GM21529 (cell line): ENCODE results near the gene PDHB.

Experiments
- ATAC-seq: cut with Tn5 transposase; IDR thresholded peaks from one replicate; pipeline ENCODE4 v1.9.1; 2021; ENCODE audit not compliant: unreplicated experiment

Gene PDHB

GRCh38 chr3:58404396-58404795, 29.2 kb downstream of the PDHB start:
- ATAC-seq, result no peak

DNA sequence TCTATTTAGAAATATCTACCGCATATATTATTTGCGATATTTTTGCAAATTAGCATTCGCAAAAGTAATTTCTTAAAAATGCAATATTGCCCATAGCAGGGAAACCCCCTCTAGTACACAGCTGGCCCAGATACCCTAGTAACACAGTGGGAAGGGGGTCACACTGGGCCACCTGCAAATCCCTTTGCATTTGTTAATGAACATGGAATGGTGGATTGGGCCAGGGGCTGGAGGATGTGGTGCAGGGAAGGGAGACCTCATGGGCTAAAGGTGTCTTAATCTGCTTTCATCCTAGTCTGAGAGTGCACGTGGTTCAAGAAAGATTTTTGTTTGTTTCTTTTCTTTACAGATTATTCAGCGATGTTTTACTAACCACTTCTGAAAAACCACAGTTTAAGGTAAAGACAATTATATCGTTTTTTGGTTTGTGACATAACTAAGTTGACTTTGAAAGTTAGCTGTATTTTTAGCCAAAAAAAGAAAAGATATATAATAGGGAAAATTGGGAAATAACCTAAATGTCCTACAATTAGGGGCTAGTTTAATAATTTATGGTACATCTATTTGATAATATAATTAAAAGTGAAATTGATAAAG, 30.0 kb downstream of the PDHB start:
- no peak for ATAC-seq

DNA sequence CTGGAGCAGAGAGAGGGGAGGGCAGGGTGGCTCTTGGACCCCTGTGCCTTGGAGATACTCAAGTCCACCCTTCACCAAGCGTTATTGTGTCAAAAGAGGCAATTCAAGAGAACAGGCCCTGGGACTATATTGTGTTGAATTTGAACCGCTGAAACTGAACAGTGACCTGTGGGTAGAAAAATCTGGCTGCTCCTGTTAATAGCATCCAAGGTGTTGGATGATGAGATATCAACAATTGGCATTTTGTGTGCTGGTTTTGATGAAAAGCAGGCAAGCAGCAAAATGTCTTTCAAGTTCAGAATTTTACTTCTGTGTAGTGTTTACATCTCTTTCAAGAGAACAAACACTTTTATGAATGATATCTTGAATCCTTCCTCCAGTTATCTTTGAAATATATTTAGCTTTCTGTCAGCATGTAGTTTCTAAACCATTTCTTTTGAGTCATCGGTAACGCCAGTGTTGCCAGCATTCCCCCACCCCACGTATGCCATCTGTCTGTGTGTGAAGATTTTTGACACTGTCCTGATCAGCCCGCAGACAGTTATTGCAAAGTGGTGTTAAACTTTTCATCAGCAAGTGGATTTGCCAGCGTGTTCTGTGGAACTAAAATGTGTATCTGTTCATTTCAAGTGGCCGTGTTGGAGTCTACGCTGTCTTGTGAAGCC, 34.8 kb downstream of the PDHB start:
- ATAC-seq, result no peak

DNA sequence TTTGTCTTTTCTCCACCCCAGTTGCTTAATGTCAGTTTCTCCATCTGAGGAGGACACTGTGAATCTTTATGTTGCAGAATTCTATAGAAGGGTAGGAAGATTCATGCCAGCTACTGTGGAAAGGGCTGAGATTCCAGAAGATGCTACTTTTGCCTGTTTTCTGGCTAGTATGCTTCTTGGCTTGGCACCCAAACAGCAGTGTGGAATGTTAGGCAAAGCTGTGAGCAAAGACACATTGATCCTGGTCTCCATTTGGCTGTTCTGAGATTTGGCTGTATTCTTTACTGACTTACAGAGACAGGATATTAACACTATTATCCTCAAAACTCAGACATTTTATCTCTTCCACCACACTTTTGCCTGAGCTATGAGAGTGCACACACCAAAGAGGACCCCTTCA, 39.3 kb downstream of the PDHB start:
- ATAC-seq, result no peak

DNA sequence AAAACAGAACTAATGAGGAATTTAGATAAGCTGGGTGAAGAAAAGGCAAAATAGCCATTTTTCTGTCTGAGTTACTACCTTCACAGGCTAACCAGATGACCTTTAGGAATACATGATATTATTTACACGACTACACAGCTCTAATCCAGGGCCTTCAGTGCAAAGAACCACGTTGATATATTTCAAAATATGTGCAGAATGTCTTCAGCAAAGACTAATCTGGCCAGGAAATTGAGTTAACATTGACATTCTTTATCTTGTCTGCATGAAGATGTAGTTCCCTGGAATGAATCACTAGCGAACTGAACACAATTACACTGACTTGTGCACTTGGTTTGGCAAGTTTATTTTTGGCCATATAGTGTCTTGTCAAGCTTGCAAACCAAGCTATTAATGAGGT, 41.5 kb downstream of the PDHB start:
- ATAC-seq, result no peak

GRCh38 chr3:58391156-58391865, 42.3 kb downstream of the PDHB start:
- ATAC-seq, result no peak

DNA sequence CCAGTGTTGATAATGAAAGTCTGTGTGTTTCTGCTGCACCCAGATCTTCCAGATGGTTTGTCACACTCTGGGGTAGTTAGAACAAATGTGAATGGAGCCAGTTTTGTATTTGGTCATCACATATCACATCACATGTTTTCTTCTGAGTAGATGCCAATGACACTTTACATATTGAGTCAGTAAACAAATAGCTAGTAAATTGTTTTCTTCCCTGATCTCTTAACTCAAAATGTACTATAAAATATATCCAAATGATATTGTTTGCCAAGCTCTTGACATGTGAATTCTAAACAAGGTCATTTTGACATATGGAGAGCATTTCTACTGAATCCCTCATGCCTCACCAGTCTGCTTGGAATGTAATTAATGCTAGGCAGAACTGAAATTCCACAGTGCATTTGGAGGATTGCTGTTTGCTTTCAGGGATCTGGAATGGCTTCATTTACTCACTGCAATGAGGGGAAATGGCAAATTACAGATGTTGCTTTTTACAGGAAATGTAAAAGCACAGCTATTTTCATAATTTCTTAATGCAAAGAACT, 45.0 kb downstream of the PDHB start:
- ATAC-seq, result no peak

GRCh38 chr3:58387650-58388546, 45.7 kb downstream of the PDHB start:
- ATAC-seq, result no peak

- no peak for ATAC-seq
Observed at GRCh38 chr3:58386626-58387365, 46.8 kb downstream of the PDHB start.

GRCh38 chr3:58384381-58385090, 49.1 kb downstream of the PDHB start:
- ATAC-seq, result no peak

GRCh38 chr3:58383904-58384303, 49.7 kb downstream of the PDHB start:
- no peak for ATAC-seq

DNA sequence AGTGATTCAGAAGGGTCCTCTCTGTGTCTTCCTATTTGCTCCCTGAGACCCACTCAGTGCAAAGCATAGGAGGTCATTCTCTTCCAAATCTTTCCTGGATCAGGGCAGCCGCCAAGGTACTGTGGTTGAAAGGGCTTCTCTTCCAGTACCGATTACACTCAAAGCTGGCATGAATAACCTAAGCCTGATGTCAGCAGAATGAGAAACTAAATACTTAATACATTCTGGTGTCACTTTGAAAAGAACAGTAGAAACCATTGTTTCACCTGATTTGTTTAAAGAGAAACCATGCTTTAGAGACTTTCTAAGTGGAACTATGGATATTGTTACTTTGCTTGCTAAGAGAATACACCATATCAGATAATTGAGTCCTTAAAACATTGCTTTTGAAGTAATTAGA, 50.2 kb downstream of the PDHB start:
- ATAC-seq, result no peak

- ATAC-seq, result no peak
Observed at GRCh38 chr3:58379351-58380073, 54.1 kb downstream of the PDHB start.

GRCh38 chr3:58377750-58378149, 55.9 kb downstream of the PDHB start:
- ATAC-seq, result no peak
